ENCODE measurements around the gene ZNF366.

DNA sequence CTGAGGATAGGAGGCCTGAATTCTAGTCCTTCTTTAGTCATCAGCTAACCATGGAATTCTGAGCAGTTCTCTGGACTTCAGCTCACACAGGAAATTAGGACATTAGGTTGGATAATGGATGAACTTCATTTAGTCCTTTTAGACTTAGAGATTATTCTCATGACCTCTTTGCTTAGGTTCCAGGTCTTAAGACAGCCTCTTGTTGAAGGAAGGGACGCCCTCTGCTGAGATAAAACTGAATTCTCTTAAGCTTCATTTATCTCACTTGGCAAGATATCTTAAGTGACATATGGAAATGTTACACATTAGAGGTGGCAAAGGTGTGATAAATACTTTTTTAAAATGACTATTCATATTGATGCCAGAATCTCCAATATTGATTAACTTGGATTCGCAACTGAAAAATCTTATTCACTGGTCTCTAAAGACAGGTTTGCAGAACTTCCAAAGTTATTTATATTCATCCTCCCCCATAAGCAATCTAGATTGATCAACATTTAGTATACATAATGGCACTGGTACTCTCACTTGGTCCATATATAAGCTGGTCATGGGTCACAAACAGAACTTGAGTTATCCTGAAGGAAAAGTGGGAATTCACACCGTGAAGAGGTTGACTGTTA lies 16.9 kb upstream of the ZNF366 start:
- TF ChIP-seq CTCF (IDR thresholded peaks at IDR 0.05 in 2 of 3, conservative IDR thresholded peaks at IDR 0.05 in 1 of 3; ENCODE audit: borderline replicate concordance in 1 of 3, insufficient read depth in 1 of 3, low read depth in 2 of 3, low read length in 2 of 3) (peak; percentile 44 to 71 (median 61); a peak in 5 of 6 replicates), ZNF274 (IDR thresholded peaks at IDR 0.05; ENCODE audit: low read depth, low read length) (no peak), EZH2 (IDR thresholded peaks at IDR 0.05) (no peak), EZH2phosphoT487 (IDR thresholded peaks at IDR 0.05; ENCODE audit: borderline replicate concordance) (no peak), POLR2A (IDR thresholded peaks at IDR 0.05; ENCODE audit: borderline replicate concordance, extremely low read depth, insufficient read depth, insufficient read length) (no peak), POLR2AphosphoS5 (IDR thresholded peaks at IDR 0.05; ENCODE audit: low read depth, low read length) (no peak), YY1 (IDR thresholded peaks at IDR 0.05; ENCODE audit: extremely low read depth, insufficient replicate concordance, low read depth, low read length) (no peak), SP1 (IDR thresholded peaks at IDR 0.05; ENCODE audit: low read depth) (no peak), TCF7L2 (IDR thresholded peaks at IDR 0.05; ENCODE audit: borderline replicate concordance, extremely low read depth, insufficient read depth, insufficient read length) (no peak), ZFX (IDR thresholded peaks at IDR 0.05) (no peak), SIN3A (IDR thresholded peaks at IDR 0.05; ENCODE audit: low read depth) (no peak), MAX (IDR thresholded peaks at IDR 0.05) (no peak), ZBTB33 (IDR thresholded peaks at IDR 0.05; ENCODE audit: extremely low read depth, insufficient replicate concordance, low read length) (no peak), FOSL1 (IDR thresholded peaks at IDR 0.05; ENCODE audit: low read depth) (no peak)
